NB4 (cell line): ENCODE measurements around the gene VAMP5.

Experiments
- CTCF ChIP-seq: IDR thresholded peaks from one replicate; pipeline ENCODE4 v1.5.1; 2012; ENCODE audit warnings: low read depth, low read length
- POLR2A ChIP-seq: IDR thresholded peaks from 2 replicates; pipeline ENCODE4 v1.6.1; 2011; ENCODE audit warnings: mild to moderate bottlenecking; ENCODE audit not compliant: insufficient read length; ENCODE audit errors: extremely low read depth

- TF ChIP-seq POLR2A (no peak), CTCF (no peak)
These were observed 27.1 kb upstream of the VAMP5 start for GRCh38 chr2:85557130-85557529.
